Measurements from ENCODE around the gene ABHD12B.

DNA sequence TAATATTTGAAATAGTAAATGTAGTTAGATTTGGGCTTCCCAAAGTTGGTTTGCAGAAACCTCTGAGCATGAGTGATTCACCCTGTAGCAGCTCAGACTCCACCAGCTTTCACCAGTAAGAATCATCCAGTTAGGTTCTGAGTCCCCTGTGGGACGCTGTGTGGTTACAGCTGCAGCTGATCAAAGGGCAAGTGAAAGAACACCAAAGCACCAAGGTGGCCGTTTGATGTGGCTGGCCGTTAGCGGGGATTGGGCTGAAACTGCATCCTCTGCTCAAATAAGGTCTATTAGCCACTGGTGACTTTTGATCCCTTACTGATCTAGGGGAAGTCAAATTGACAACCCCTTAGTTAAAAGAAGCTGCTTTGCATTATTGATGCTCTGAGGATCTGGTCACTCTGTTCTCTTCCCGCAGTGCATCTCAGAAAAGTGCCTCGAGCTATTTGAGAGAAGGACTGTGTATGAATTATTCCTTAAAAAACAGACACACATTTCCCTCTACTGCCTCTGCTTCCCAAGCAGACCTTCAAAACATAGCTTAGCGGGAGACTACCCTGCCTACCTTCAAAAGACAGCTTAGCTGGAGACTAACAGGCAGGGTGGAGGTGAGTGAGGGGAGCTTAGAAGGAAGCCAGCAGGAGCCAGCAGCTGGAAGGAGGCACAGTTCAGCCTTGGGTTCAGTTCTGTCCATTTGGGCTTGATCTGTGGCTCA, 3.7 kb downstream of the ABHD12B start:
- TF ChIP-seq EZH2 (IDR thresholded peaks at IDR 0.05) (no peak), POLR2AphosphoS5 (IDR thresholded peaks at IDR 0.05; ENCODE audit: borderline replicate concordance, low read depth, low read length) (no peak), FOXP2 (optimal IDR thresholded peaks at IDR 0.05; ENCODE audit: control extremely low read depth, extremely low read length, insufficient read depth) (no peak)

Measured in SK-N-MC (cell line).